HL-60 (cell line): ENCODE results near the gene C4BPB.

ENCODE experiments used
- GABPA ChIP-seq: IDR thresholded peaks from 2 replicates; pipeline ENCODE4 v1.6.1; 2012; ENCODE audit warnings: low read depth
- POLR2AphosphoS5 ChIP-seq: IDR thresholded peaks from 2 replicates; pipeline ENCODE4 v1.6.1; 2012; ENCODE audit warnings: low read depth
- REST ChIP-seq: IDR thresholded peaks from 2 replicates; pipeline ENCODE4 v1.6.1; 2012; ENCODE audit warnings: low read depth; ENCODE audit not compliant: insufficient replicate concordance
- TF ChIP-seq, protein P1 (sequence below): IDR thresholded peaks from one replicate; pipeline ENCODE4 v1.5.1; 2011; ENCODE audit warnings: low read length, control low read depth, inconsistent platforms; ENCODE audit not compliant: insufficient read depth

DNA sequence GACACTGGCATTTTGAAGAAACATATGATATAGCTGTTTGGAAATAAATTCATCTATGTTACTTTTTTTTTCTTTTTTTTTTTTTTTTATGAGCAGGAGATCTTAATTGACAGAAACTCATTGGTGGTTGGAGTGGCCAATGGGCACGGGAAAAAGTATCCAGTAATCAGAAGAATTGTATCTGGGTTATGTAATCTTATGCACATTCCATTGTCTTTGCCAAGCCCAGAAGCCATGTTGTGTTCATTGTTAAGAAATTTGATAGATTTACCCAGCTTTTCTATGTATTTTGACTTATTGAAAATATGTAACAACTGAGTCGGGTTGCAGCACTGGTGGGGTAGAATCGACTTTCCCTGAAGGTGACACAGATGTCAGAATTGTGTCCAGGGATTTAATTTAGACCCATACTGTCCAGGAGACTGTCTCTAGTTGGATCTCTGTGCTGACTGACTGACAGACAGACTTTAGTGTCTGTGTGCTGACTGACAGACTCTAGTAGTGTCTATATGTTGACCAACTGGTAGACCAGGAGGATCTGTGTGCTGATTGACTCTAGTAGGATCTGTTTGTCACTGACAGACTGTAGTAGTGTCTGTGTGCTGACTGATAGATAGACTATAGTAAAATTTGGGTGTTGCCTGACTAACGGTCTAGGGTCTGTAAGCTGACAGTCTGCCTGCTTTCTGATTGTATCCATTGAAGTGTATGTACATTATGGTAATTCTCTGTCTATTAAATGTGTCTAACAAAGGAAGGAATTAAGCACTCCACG is 12.3 kb upstream of the C4BPB start:
- TF ChIP-seq, protein P1, sequence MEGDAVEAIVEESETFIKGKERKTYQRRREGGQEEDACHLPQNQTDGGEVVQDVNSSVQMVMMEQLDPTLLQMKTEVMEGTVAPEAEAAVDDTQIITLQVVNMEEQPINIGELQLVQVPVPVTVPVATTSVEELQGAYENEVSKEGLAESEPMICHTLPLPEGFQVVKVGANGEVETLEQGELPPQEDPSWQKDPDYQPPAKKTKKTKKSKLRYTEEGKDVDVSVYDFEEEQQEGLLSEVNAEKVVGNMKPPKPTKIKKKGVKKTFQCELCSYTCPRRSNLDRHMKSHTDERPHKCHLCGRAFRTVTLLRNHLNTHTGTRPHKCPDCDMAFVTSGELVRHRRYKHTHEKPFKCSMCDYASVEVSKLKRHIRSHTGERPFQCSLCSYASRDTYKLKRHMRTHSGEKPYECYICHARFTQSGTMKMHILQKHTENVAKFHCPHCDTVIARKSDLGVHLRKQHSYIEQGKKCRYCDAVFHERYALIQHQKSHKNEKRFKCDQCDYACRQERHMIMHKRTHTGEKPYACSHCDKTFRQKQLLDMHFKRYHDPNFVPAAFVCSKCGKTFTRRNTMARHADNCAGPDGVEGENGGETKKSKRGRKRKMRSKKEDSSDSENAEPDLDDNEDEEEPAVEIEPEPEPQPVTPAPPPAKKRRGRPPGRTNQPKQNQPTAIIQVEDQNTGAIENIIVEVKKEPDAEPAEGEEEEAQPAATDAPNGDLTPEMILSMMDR: no peak
- TF ChIP-seq GABPA (no peak), POLR2AphosphoS5 (no peak), REST (no peak)
